HEK293T (cell line): ENCODE results near the gene HS1BP3.

ENCODE experiments used
- ARNT ChIP-seq: fragments of 450-650 bp; IDR thresholded peaks from 2 replicates; pipeline ENCODE4 v1.6.1; 2017; ENCODE audit warnings: mild to moderate bottlenecking
- BHLHE40 ChIP-seq: fragments of 450-650 bp; IDR thresholded peaks from 2 replicates; pipeline ENCODE4 v1.6.1; 2016; ENCODE audit warnings: mild to moderate bottlenecking, moderate library complexity, borderline replicate concordance
- ELF4 ChIP-seq: fragments of 450-650 bp; IDR thresholded peaks from 2 replicates; pipeline ENCODE4 v1.6.1; 2017; ENCODE audit warnings: antibody characterized with exemption
- FOXA1 ChIP-seq: fragments of 450-650 bp; IDR thresholded peaks from 2 replicates; pipeline ENCODE4 v1.6.1; 2016; ENCODE audit warnings: mild to moderate bottlenecking
- FOXK2 ChIP-seq: fragments of 450-650 bp; IDR thresholded peaks from 2 replicates; pipeline ENCODE4 v1.6.1; 2016; ENCODE audit warnings: mild to moderate bottlenecking
- FOXM1 ChIP-seq: fragments of 450-650 bp; IDR thresholded peaks from 2 replicates; pipeline ENCODE4 v1.6.1; 2017; ENCODE audit warnings: mild to moderate bottlenecking, borderline replicate concordance
- HDGF ChIP-seq: fragments of 450-650 bp; IDR thresholded peaks from 2 replicates; pipeline ENCODE4 v1.6.1; 2017; ENCODE audit warnings: antibody characterized with exemption, borderline replicate concordance
- L3MBTL2 ChIP-seq: fragments of 450-650 bp; conservative IDR thresholded peaks from 2 replicates; pipeline ENCODE4 v1.6.1; 2016; ENCODE audit warnings: mild to moderate bottlenecking
- NFRKB ChIP-seq: fragments of 450-650 bp; IDR thresholded peaks from 2 replicates; pipeline ENCODE4 v1.6.1; 2016; ENCODE audit warnings: mild to moderate bottlenecking, moderate library complexity
- SP1 ChIP-seq: fragments of 450-650 bp; IDR thresholded peaks from 2 replicates; pipeline ENCODE4 v1.6.1; 2017
- SUZ12 ChIP-seq: fragments of 450-650 bp; IDR thresholded peaks from 2 replicates; pipeline ENCODE4 v1.6.1; 2016; ENCODE audit warnings: mild to moderate bottlenecking
- TARDBP ChIP-seq: fragments of 450-650 bp; IDR thresholded peaks from 2 replicates; pipeline ENCODE4 v1.6.1; 2016
- ZNF384 ChIP-seq: fragments of 450-650 bp; IDR thresholded peaks from 2 replicates; pipeline ENCODE4 v1.6.1; 2016
- TF ChIP-seq, protein P1 (sequence below): fragments of 450-650 bp; IDR thresholded peaks from 2 replicates; pipeline ENCODE4 v1.6.1; 2016

DNA sequence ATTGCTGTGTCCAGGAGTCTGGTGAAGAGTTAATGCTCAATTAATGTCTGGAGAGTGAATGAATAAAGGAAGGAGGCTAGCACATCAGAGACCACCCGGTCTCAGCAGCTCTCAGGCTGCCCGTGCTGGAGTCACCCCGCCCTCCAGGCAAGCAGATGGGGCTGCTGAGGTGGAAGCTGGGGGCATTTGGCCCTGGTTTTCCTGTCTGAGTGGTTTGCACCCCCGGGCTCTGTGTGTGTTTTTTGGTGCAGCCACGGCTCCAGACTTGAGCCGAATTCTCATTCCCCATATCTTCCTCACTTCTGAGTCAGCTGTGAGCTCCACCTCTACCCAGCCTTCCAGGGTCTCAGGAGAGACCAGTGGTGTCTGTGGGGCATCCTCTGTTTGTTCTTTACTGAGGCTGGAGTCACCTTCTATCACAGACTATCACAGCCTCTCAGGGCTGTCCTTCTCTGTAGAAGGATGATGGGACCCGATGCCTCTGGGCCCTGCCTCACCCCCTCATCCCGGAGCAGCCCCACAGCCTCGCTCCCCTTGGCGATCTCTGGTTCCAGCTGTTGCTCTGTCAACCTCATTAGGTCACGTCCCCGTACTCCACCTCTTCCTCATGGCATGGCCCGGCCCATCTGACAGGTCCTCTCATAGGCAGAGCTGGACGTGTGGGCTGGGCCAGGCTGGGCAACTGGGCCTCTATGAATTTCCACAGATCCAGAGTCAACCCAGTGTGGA, 60.8 kb downstream of the HS1BP3 start:
- TF ChIP-seq L3MBTL2 (no peak), NFRKB (no peak), SP1 (no peak), FOXM1 (no peak), SUZ12 (no peak), FOXA1 (no peak), ARNT (no peak), ELF4 (no peak), HDGF (no peak), BHLHE40 (no peak), FOXK2 (no peak), TARDBP (no peak), ZNF384 (no peak)
- TF ChIP-seq, protein P1, sequence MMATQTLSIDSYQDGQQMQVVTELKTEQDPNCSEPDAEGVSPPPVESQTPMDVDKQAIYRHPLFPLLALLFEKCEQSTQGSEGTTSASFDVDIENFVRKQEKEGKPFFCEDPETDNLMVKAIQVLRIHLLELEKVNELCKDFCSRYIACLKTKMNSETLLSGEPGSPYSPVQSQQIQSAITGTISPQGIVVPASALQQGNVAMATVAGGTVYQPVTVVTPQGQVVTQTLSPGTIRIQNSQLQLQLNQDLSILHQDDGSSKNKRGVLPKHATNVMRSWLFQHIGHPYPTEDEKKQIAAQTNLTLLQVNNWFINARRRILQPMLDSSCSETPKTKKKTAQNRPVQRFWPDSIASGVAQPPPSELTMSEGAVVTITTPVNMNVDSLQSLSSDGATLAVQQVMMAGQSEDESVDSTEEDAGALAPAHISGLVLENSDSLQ: no peak
